Measurements from ENCODE around the gene VWA8.
"Not testable (repeated sequence)": the region's sequence is repeated elsewhere in the genome, so short reads cannot be mapped to it uniquely, and the experiment has no call there.

VWA8 gene

GRCh38 chr13:41919741-41920487 is 41.0 kb downstream of the VWA8 start:
- DNase-seq = peak in 1 of 2 experiments; percentile 44

- DNase-seq = no peak
These were observed 41.7 kb downstream of the VWA8 start for GRCh38 chr13:41919031-41919740.

- DNase-seq = no peak
These were observed 43.3 kb downstream of the VWA8 start for GRCh38 chr13:41917641-41918040.

- DNase-seq = no peak
These were observed 44.5 kb downstream of the VWA8 start for GRCh38 chr13:41916173-41916954.

GRCh38 chr13:41915081-41915480 is 45.8 kb downstream of the VWA8 start:
- DNase-seq = no peak

- DNase-seq = no peak
These were observed 46.4 kb downstream of the VWA8 start for GRCh38 chr13:41914552-41914951.

GRCh38 chr13:41909506-41909905 is 51.4 kb downstream of the VWA8 start:
- DNase-seq = peak; percentile 49 to 59

- peak in 1 of 2 experiments; percentile 16 for DNase-seq
These were observed 55.2 kb downstream of the VWA8 start for GRCh38 chr13:41905600-41906254.

GRCh38 chr13:41900918-41901317 is 60.0 kb downstream of the VWA8 start:
- DNase-seq = no peak

- DNase-seq = not testable (repeated sequence)
These were observed 62.5 kb downstream of the VWA8 start for GRCh38 chr13:41898411-41898810.

- no peak for DNase-seq
These were observed 63.8 kb downstream of the VWA8 start for GRCh38 chr13:41897126-41897525.

- DNase-seq = no peak
These were observed 65.4 kb downstream of the VWA8 start for GRCh38 chr13:41895478-41895877.

GRCh38 chr13:41891119-41891518 is 69.8 kb downstream of the VWA8 start:
- DNase-seq = no peak

GRCh38 chr13:41883147-41883546 is 77.8 kb downstream of the VWA8 start:
- DNase-seq = no peak

- not testable (repeated sequence) for DNase-seq
These were observed 79.0 kb downstream of the VWA8 start for GRCh38 chr13:41881890-41882289.

- no peak for DNase-seq
These were observed 79.9 kb downstream of the VWA8 start for GRCh38 chr13:41880966-41881365.

- DNase-seq = no peak
These were observed 96.3 kb downstream of the VWA8 start for GRCh38 chr13:41864658-41865057.

- DNase-seq = not testable (repeated sequence)
These were observed 98.2 kb downstream of the VWA8 start for GRCh38 chr13:41862659-41863058.

- DNase-seq = no peak
These were observed 101.3 kb downstream of the VWA8 start for GRCh38 chr13:41859565-41859964.

GRCh38 chr13:41858780-41859179 is 102.1 kb downstream of the VWA8 start:
- no peak for DNase-seq

- no peak for DNase-seq
These were observed 106.2 kb downstream of the VWA8 start for GRCh38 chr13:41854758-41855157.

- DNase-seq = no peak
These were observed 109.6 kb downstream of the VWA8 start for GRCh38 chr13:41851351-41851750.

All from NCI-H2081 (cell line).